ENCODE results near the gene KRTAP3-3. TPM values are rescaled to one million over a fixed set of nuclear protein-coding genes. Genes with fewer than 3 reads are reported as not detected.

The KRTAP3-3 gene
- total RNA-seq: not detected

DNA sequence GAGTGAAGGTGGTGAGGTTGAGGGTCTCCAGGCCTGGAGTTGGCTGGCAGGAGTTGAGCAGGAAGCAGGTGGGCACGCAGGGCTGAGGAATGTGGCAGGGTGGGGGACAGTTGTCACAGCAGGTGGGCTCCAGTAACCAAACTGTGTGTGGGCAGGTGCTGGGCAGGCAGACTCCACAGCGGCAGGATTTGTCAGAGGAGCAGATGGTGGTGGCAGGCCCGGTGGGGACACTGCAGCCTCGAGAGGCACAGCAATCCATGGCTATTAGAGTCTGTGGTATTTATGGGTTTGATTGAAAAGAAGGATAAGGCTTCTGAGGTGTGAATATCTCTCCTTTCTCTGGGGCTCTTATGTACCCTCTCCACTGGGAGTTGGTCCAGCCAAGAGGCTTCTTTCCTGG lies at the start of gene KRTAP3-3:
TSS of gene KRTAP3-3 (minus strand) at position 326 of the 400 bp plus-strand sequence. CDS start at position 259, 67 bp downstream.

DNA sequence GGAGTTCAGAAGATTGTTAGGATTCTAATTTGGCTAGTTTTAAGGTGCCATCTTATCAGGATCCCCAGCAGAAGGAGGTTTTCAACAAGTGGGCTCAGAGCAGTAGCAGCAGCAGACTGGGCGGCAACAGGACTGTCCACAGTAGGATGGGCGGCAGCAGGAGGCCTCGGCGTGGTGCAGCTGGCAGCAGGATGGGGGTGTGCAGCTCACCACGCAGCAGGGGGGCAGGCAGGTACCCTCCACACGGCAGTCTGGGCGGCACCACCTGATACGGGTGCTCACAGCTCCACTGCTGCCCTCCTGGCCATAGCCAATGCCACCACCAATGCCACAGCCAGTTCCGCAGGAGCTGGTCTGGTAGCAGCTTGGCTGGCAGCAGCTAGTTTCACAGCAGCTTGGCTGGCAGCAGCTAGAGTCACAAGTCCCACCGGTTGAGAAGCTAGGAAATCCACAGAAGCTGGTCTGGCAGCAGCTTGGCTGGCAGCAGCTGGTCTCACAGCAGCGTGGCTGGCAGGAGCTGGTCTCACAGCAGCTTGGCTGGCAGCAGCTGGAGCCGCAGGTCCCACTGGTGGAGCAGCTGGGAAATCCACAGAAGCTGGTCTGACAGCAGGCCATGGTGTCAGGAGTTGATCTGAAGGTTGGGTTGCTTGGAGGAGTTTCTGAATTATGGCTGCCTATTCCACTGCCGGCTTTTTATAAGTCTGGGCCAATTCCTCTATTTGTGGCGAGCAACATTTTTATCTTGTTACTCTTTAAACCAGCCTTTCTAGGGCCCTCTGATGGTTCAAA lies 47.0 kb upstream of the KRTAP3-3 start, which contains the start of gene KRTAP1-1:
TSS of gene KRTAP1-1 (minus strand) at position 668 of the 789 bp plus-strand sequence. CDS start at position 615, 53 bp downstream.

DNA sequence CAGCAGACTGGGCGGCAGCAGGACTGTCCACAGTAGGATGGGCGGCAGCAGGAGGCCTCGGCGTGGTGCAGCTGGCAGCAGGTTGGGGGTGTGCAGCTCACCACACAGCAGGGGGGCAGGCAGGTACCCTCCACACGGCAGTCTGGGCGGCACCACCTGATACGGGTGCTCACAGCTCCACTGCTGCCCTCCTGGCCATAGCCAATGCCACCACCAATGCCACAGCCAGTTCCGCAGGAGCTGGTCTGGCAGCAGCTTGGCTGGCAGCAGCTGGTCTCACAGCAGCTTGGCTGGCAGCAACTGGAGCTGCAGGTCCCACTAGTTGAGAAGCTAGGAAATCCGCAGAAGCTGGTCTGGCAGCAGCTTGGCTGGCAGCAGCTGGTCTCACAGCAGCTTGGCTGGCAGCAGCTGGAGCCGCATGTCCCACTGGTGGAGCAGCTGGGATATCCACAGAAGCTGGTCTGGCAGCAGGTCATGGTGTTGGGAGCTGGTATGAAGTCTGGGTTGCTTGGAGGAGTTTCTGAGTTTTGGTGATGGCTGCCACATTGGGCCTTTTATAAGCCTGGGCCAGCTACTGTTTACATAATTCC lies 40.5 kb upstream of the KRTAP3-3 start, which contains the start of gene KRTAP1-3:
TSS of gene KRTAP1-3 (minus strand) at position 529 of the 590 bp plus-strand sequence. CDS start at position 476, 53 bp downstream.

DNA sequence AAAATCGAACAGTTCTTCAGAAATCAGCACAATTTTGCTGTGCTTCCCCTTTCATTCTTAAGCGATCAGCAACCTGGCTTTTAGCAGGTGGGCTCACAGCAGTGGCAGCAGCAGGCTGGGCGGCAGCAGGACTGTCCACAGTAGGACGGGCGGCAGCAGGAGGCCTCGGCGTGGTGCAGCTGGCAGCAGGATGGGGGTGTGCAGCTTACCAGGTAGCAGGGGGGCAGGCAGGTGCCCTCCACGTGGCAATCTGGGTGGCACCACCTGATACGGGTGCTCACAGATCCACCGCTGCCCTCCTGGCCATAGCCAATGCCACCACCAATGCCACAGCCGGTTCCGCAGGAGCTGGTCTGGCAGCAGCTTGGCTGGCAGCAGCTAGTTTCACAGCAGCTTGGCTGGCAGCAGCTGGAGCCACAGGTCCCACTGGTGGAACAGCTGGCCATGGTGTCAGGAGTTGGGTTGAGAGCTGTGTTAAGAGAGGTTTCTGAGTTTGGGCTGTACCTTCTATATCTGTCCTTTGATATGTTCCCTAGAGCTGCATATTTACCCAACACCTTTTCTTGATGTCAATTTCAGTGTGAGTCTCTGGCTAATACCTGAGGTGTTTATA lies 35.8 kb upstream of the KRTAP3-3 start, which contains the start of gene KRTAP1-4:
TSS of gene KRTAP1-4 (minus strand) at position 563 of the 613 bp plus-strand sequence. CDS start at position 446, 117 bp downstream.

DNA sequence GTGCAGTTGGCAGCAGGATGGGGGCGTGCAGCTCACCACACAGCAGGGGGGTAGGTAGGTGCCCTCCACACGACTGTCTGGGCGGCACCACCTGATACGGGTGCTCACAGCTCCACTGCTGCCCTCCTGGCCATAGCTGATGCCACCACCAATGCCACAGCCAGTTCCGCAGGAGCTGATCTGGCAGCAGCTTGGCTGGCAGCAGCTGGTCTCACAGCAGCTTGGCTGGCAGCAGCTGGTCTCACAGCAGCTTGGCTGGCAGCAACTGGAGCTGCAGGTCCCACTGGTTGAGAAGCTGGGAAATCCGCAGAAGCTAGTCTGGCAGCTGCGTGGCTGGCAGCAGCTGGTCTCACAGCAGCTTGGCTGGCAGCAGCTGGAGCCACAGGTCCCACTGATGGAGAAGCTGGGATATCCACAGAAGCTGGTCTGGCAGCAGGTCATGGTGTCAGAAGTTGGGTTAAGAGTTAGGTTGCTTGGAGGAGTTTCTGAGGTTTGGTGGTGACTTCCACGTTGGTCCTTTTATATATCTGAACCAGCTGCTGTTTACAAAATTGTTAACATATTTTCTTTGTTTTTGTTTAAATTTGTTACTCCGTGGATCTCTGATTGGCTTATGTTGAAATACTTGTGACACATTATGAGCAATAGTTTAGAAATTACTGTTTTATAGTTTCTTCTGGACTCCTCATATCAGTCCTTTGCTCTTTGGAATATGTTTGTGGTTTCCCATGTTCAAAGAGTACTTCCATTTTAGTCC lies 32.9 kb upstream of the KRTAP3-3 start, which contains the start of gene KRTAP1-5:
TSS of gene KRTAP1-5 (minus strand) at position 494 of the 757 bp plus-strand sequence. CDS start at position 441, 53 bp downstream.

DNA sequence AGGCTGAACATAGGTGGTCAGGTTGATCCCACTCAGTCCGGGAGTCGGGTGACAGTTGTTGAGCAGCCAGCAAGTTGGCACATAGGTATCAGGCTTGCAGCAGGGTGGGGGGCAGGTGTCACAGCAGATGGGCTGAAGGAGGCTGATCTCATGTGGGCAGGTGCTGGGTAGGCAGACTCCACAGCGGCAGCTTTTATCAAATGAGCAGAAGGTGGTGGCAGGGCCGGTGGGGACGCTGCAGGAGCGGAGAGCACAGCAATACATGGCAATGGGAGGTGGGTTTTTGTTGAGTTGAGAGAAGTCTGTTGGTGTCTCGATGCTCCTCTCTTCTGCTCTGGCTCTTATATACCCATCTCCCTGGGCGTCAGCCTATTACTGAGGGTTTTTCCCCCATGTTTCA lies 14.8 kb upstream of the KRTAP3-3 start, which contains the start of gene KRTAP3-1:
TSS of gene KRTAP3-1 (minus strand) at position 318 of the 400 bp plus-strand sequence. CDS start at position 264, 54 bp downstream.

DNA sequence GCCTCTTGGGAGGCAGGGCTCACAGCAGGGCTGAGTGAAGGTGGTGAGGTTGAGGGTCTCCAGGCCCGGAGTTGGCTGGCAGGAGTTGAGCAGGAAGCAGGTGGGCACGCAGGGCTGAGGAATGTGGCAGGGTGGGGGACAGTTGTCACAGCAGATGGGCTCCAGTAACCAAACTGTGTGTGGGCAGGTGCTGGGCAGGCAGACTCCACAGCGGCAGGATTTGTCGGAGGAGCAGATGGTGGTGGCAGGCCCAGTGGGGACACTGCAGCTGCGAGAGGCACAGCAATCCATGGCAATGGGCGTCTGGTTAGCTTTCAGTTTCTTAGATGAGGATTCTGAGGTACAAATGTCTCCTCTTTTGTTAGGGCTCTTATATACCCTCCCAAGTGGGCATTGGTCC lies 5.6 kb upstream of the KRTAP3-3 start, which contains the start of gene KRTAP3-2:
TSS of gene KRTAP3-2 (minus strand) at position 344 of the 400 bp plus-strand sequence. CDS start at position 291, 53 bp downstream.

DNA sequence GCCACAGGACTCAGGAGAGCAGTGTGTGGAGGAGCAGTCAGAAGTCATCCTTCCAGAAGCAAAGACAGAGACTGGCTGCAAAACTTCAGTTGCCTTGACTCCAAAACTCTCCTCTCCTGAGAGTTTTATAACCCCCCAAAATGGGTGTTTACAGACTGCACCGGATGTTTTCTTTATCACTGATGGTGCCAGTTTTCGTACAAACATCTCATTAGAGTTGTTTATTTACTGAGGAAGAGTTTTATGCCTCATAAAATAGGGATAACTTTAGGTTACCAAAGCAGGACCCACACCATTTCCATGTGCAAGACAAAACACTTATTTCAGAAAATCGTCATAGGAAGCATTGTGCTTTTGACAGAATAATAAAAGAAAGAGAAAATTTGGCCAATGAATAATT lies 9.7 kb downstream of the KRTAP3-3 start, which contains the start of gene KRT40:
TSS of gene KRT40 (minus strand) at position 101 of the 400 bp plus-strand sequence. CDS start at position 48, 53 bp downstream.

DNA sequence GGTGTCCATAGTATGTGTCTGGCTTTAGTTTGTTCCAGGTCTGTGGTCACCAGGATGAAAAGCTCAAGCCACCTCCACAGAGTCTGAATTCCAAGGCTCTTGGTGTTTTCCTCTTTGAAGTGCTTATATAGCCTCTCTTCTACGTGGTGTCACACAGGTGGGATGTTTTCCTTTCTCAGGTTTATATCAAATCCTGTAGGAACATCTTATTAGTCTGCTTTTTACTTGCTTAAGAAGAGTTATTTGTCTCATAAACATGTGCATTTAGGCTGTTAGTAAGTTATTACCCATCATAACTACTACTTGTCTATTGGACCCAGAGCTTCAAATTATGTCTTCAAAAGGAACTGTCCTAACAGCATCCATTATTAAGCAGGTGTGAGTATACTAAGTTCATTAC lies 27.1 kb downstream of the KRTAP3-3 start, which contains the start of gene KRT39:
TSS of gene KRT39 (minus strand) at position 101 of the 400 bp plus-strand sequence. CDS start at position 9, 92 bp downstream.

Small RNA genes lying within 50 kb of the gene (small RNA-seq; reads per million reads assigned to genes)
- not detected for gene KRTAP3-4P

Other genes with a start within 250 kb of the KRTAP3-3 start
- gene KRT25, start 238.8 kb downstream of the KRTAP3-3 start, total RNA-seq: not detected
- not detected for gene KRT26, start 222.0 kb downstream of the KRTAP3-3 start, total RNA-seq
- not detected for gene KRT27, start 211.6 kb downstream of the KRTAP3-3 start, total RNA-seq
- not detected for gene KRT28, start 194.2 kb downstream of the KRTAP3-3 start, total RNA-seq
- gene KRT10, start 171.6 kb downstream of the KRTAP3-3 start, total RNA-seq: 2.8 TPM
- gene KRT12, start 126.9 kb downstream of the KRTAP3-3 start, total RNA-seq: not detected
- gene KRT20, start 108.9 kb downstream of the KRTAP3-3 start, total RNA-seq: not detected
- gene KRT23, start 56.5 kb downstream of the KRTAP3-3 start, total RNA-seq: 0.46 TPM
- gene KRT39, start 27.2 kb downstream of the KRTAP3-3 start, total RNA-seq: not detected
- gene KRT40, start 9.8 kb downstream of the KRTAP3-3 start, total RNA-seq: not detected
- not detected for gene KRTAP3-2, start 5.7 kb upstream of the KRTAP3-3 start, total RNA-seq
- gene KRTAP3-1, start 15.0 kb upstream of the KRTAP3-3 start, total RNA-seq: not detected
- gene KRTAP1-5, start 33.0 kb upstream of the KRTAP3-3 start, total RNA-seq: not detected
- gene KRTAP1-4, start 36.0 kb upstream of the KRTAP3-3 start, total RNA-seq: not detected
- not detected for gene KRTAP1-3, start 40.7 kb upstream of the KRTAP3-3 start, total RNA-seq
- not detected for gene KRTAP1-1, start 47.3 kb upstream of the KRTAP3-3 start, total RNA-seq
- not detected for gene KRTAP2-1, start 53.2 kb upstream of the KRTAP3-3 start, total RNA-seq
- not detected for gene KRTAP2-2, start 61.1 kb upstream of the KRTAP3-3 start, total RNA-seq
- not detected for gene KRTAP2-3, start 66.0 kb upstream of the KRTAP3-3 start, total RNA-seq
- not detected for gene KRTAP2-4, start 71.7 kb upstream of the KRTAP3-3 start, total RNA-seq
- not detected for gene KRTAP4-7, start 90.0 kb upstream of the KRTAP3-3 start, total RNA-seq
- gene KRTAP4-8, start 104.0 kb upstream of the KRTAP3-3 start, total RNA-seq: not detected
- gene KRTAP4-16, start 108.0 kb upstream of the KRTAP3-3 start, total RNA-seq: not detected
- gene KRTAP4-9, start 111.2 kb upstream of the KRTAP3-3 start, total RNA-seq: not detected
- gene KRTAP4-11, start 124.2 kb upstream of the KRTAP3-3 start, total RNA-seq: not detected
- gene KRTAP4-12, start 130.0 kb upstream of the KRTAP3-3 start, total RNA-seq: not detected
- gene KRTAP4-6, start 146.4 kb upstream of the KRTAP3-3 start, total RNA-seq: not detected
- gene KRTAP4-5, start 155.7 kb upstream of the KRTAP3-3 start, total RNA-seq: not detected
- not detected for gene KRTAP4-4, start 166.6 kb upstream of the KRTAP3-3 start, total RNA-seq
- gene KRTAP4-3, start 174.1 kb upstream of the KRTAP3-3 start, total RNA-seq: not detected
- not detected for gene KRTAP4-2, start 184.1 kb upstream of the KRTAP3-3 start, total RNA-seq
- not detected for gene KRTAP4-1, start 190.7 kb upstream of the KRTAP3-3 start, total RNA-seq
- gene KRTAP9-1, start 195.7 kb upstream of the KRTAP3-3 start, total RNA-seq: not detected
- gene KRTAP9-2, start 232.5 kb upstream of the KRTAP3-3 start, total RNA-seq: not detected
- gene KRTAP9-3, start 238.3 kb upstream of the KRTAP3-3 start, total RNA-seq: not detected
- gene KRTAP9-8, start 243.8 kb upstream of the KRTAP3-3 start, total RNA-seq: not detected

Measured in diencephalon (tissue), 1 donor.